Measurements from ENCODE around the gene PTAFR.

PTAFR gene

DNA sequence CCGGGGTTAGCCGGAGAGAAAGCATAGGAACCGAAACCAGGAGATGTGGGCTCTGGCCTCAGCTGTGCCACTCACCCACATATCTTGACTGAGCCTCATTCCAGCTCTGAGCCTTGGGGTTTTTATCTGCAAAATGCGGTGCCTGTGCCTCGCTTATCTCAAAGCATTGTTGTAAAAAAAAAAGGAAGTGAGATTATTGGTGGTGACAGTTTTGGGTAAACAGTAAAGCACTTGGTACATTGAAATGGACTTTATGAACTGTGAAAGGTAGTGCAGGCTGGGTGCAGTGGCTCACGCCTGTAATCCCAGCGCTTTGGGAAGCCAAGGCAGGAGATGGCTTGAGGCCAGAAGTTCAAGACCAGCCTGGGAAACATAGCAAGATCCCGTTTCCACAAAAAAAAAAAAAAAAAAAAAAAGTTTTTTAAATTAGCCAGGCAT, 3.8 kb downstream of the PTAFR start:
- Histone ChIP-seq H3K9me3 (no peaks in the 10 kb centered on the region), H3K4me1 (no peaks in the 10 kb centered on the region), H3K4me3 (ENCODE audit: low read depth, low read length) (no peak overlapping the region), H3K27me3 (no peaks in the 10 kb centered on the region), H3K36me3 (no peaks in the 10 kb centered on the region)
- DNase-seq, result no peak
- TF ChIP-seq, protein P1, sequence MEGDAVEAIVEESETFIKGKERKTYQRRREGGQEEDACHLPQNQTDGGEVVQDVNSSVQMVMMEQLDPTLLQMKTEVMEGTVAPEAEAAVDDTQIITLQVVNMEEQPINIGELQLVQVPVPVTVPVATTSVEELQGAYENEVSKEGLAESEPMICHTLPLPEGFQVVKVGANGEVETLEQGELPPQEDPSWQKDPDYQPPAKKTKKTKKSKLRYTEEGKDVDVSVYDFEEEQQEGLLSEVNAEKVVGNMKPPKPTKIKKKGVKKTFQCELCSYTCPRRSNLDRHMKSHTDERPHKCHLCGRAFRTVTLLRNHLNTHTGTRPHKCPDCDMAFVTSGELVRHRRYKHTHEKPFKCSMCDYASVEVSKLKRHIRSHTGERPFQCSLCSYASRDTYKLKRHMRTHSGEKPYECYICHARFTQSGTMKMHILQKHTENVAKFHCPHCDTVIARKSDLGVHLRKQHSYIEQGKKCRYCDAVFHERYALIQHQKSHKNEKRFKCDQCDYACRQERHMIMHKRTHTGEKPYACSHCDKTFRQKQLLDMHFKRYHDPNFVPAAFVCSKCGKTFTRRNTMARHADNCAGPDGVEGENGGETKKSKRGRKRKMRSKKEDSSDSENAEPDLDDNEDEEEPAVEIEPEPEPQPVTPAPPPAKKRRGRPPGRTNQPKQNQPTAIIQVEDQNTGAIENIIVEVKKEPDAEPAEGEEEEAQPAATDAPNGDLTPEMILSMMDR (IDR thresholded peaks at IDR 0.05; ENCODE audit: low read depth, low read length), result no peak

DNA sequence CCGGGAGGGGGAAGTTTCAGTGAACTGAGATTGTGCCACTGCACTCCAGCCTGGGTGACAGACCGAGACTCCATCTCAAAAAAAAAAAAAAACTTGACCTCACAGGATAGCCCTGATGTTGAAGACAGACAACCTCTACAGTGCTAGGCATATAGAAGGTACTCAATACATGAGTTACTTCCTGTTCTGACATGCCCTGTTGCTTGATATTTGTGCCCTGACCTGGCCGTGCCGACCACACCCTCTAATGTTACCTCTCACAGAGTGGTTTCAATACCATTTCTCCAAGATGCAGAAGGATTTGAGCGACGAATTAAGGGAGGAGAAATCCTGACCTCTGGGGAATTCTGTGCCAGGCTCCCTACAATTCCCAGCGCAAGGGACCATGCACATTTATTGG, 5.2 kb downstream of the PTAFR start:
- Histone ChIP-seq H3K36me3 (no peaks in the 10 kb centered on the region), H3K9me3 (no peaks in the 10 kb centered on the region), H3K27me3 (no peaks in the 10 kb centered on the region), H3K4me1 (no peaks in the 10 kb centered on the region), H3K4me3 (ENCODE audit: low read depth, low read length) (no peak overlapping the region)
- no peak for DNase-seq
- TF ChIP-seq, protein P1 (IDR thresholded peaks at IDR 0.05; ENCODE audit: low read depth, low read length), result no peak

DNA sequence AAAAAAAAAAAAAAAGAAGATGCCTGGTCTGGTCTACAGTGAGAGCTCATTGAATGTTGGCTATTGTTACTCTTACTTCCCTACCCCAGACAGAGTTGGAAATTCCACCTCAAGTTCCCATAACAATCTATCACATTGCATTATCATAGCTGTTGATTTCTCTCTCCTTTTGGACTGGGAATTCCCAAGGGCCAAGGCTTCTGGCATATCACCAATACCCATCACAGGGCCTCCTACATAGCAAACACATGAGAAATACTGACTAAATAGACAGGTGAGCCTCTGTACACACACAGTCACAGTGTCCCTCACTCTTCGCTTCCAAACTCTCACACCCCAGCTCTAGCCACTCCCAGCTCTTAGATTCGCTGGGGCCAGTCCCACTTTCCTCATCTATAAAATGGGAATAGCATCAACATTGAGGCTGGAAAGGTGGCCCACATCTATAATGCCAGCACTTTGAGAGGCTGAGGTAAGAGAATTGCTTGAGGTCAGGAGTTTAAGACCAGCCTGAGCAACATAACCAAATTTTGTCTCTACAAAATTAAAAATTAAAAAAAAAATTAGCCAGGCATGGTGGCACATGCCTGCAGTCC, 6.4 kb downstream of the PTAFR start:
- no peaks in the 10 kb centered on the region for H3K27me3 ChIP-seq
- H3K9me3 ChIP-seq, result no peaks in the 10 kb centered on the region
- TF ChIP-seq, protein P1 (IDR thresholded peaks at IDR 0.05; ENCODE audit: low read depth, low read length), result no peak
- no peak for DNase-seq
- H3K4me3 ChIP-seq (ENCODE audit: low read depth, low read length), result no peak overlapping the region
- H3K4me1 ChIP-seq, result no peaks in the 10 kb centered on the region
- no peaks in the 10 kb centered on the region for H3K36me3 ChIP-seq

DNA sequence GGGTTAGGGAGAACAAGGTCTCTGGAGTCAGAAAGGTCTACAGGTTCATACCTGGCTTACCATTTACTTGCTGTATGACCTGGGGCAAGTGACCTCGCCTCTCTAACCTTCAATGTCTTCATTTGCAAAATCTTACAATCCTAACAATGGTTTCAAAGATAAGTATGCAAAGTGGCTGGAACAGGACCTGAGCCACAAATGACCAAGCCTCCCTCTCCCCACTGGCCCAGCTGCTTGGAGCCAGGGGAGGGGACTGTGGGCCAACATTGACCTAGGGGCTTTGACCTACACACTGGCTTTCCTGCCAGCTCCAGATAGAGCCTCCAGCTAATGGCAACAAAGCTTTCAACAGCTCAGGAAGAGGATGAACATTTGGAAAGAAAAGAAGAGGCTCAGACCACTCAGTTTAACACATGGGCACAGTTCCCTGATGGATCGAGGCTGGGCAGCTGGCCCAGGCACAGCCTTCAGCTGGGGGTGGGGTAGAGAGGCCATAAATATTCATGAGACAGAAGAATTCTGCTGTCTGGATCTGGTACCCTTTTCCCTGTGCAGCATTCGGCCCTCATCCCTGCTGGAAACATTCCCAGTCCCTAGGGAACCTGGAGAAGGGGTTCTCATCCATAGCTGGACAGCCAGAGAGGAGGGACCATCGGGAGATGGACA, 12.9 kb downstream of the PTAFR start:
- H3K4me3 ChIP-seq (ENCODE audit: low read depth, low read length), result no peak overlapping the region
- TF ChIP-seq, protein P1 (IDR thresholded peaks at IDR 0.05; ENCODE audit: low read depth, low read length), result no peak
- no peak for DNase-seq
- no peaks in the 10 kb centered on the region for H3K36me3 ChIP-seq
- no peaks in the 10 kb centered on the region for H3K9me3 ChIP-seq
- no peaks in the 10 kb centered on the region for H3K4me1 ChIP-seq
- H3K27me3 ChIP-seq, result no peaks in the 10 kb centered on the region

DNA sequence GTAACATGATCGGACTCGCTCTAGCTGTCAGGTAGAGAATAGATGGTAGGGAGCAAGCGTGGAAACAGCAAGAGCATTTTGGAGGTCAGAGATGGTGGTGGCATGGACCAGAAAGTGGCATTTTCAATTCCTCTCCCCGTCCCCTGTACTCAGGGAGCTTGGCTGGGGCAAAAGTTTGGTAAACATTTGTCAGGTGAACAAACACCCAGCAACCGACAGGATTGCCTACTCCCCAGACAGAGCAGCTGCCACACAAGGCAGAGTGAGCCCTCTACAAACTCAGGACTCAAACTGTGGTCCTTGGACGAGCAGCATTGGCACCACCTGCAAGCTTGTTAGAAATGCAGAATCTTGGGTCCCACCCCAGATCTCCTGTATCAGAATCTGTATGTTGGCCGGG, 14.3 kb downstream of the PTAFR start:
- Histone ChIP-seq H3K36me3 (no peaks in the 10 kb centered on the region), H3K4me3 (ENCODE audit: low read depth, low read length) (no peak overlapping the region), H3K9me3 (no peaks in the 10 kb centered on the region), H3K4me1 (no peaks in the 10 kb centered on the region), H3K27me3 (no peaks in the 10 kb centered on the region)
- DNase-seq, result no peak
- TF ChIP-seq, protein P1 (IDR thresholded peaks at IDR 0.05; ENCODE audit: low read depth, low read length), result no peak

DNA sequence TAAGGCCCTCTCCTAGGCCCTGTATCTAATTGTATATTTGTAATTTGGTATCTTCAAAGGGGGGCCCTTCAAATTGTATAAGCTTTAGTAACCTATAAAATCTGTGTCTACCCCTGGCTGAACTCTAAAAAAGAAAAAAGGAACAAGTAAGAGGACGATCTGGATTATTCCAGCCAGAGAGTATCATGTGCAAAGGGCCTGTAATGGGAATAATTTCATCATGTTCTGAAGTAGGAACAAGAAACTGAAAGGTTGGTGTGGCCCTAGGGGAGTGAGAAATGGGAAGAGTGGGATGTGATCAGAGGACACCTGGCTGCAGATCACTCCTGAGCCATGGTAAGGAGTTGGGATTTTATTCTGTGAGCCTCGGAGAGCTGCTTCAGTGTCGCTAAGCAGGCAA, 14.7 kb downstream of the PTAFR start:
- H3K4me3 ChIP-seq (ENCODE audit: low read depth, low read length), result no peak overlapping the region
- H3K4me1 ChIP-seq, result no peaks in the 10 kb centered on the region
- no peaks in the 10 kb centered on the region for H3K27me3 ChIP-seq
- H3K9me3 ChIP-seq, result no peaks in the 10 kb centered on the region
- no peak for DNase-seq
- H3K36me3 ChIP-seq, result no peaks in the 10 kb centered on the region
- TF ChIP-seq, protein P1 (IDR thresholded peaks at IDR 0.05; ENCODE audit: low read depth, low read length), result no peak
